HL-60 (cell line): Measurements from ENCODE around the gene DNMT1.

ENCODE experiments used
- DNase-seq, 2 experiments: peaks; one replicate each; pipeline ENCODE4 v3.0.0-alpha.2; 2010 to 2020; ENCODE audit warnings: low read depth in 1 of 2, low spot score in 1 of 2
- H3K27ac ChIP-seq: fragments of 250-450 bp; sonication (Bioruptor Pico); replicated peaks from 2 replicates; pipeline ENCODE4 v1.5.1; 2020; ENCODE audit warnings: mild to moderate bottlenecking, moderate library complexity
- H3K27me3 ChIP-seq: fragments of 250-450 bp; sonication (Bioruptor Pico); 2 replicates; pipeline ENCODE4 v1.5.1; 2021; ENCODE audit warnings: mild to moderate bottlenecking, moderate library complexity; ENCODE audit not compliant: insufficient read depth, poor library complexity, severe bottlenecking
- H3K4me3 ChIP-seq: replicated peaks from 2 replicates; pipeline ENCODE4 v1.5.1; 2011; ENCODE audit warnings: mild to moderate bottlenecking, control low read depth, low read length; ENCODE audit not compliant: insufficient read depth
- CTCF ChIP-seq: IDR thresholded peaks from one replicate; pipeline ENCODE4 v1.5.1; 2011; ENCODE audit warnings: low read length, control low read depth, inconsistent platforms; ENCODE audit not compliant: insufficient read depth
- GABPA ChIP-seq: IDR thresholded peaks from 2 replicates; pipeline ENCODE4 v1.6.1; 2012; ENCODE audit warnings: low read depth
- POLR2AphosphoS5 ChIP-seq: IDR thresholded peaks from 2 replicates; pipeline ENCODE4 v1.6.1; 2012; ENCODE audit warnings: low read depth
- REST ChIP-seq: IDR thresholded peaks from 2 replicates; pipeline ENCODE4 v1.6.1; 2012; ENCODE audit warnings: low read depth; ENCODE audit not compliant: insufficient replicate concordance
- SPI1 ChIP-seq: IDR thresholded peaks from 2 replicates; pipeline ENCODE4 v1.6.1; 2012; ENCODE audit warnings: low read depth, mild to moderate bottlenecking, borderline replicate concordance

DNMT1 gene

GRCh38 chr19:10114651-10115391 lies 79.9 kb downstream of the DNMT1 start:
- peak in 1 of 2 experiments; percentile 41 for DNase-seq
- no peak overlapping the region for H3K27ac ChIP-seq

GRCh38 chr19:10113964-10114650 lies 80.6 kb downstream of the DNMT1 start:
- H3K27ac ChIP-seq: no peak overlapping the region
- DNase-seq: no peak
- TF ChIP-seq POLR2AphosphoS5 (no peak; the same call in 1 of the 2 replicates), CTCF (no peak), SPI1 (no peak), GABPA (no peak), REST (no peak)
- H3K4me3 ChIP-seq: no peak overlapping the region
- no peaks in the 10 kb centered on the region for H3K27me3 ChIP-seq

More at GRCh38 chr19:10114651-10115391, 79.9 kb downstream of the DNMT1 start:
- Histone ChIP-seq H3K4me3 (no peak overlapping the region), H3K27me3 (no peaks in the 10 kb centered on the region)
- TF ChIP-seq GABPA (no peak), POLR2AphosphoS5 (peak; percentile 88)

- H3K4me3 ChIP-seq: no peak overlapping the region
- DNase-seq: no peak
- H3K27me3 ChIP-seq: no peaks in the 10 kb centered on the region
- TF ChIP-seq POLR2AphosphoS5: peak; percentile 35
- no peak for TF ChIP-seq GABPA
- peak overlapping the region; percentile 89 for H3K27ac ChIP-seq
Observed at GRCh38 chr19:10113592-10113963, 81.2 kb downstream of the DNMT1 start.

- peak in 1 of 2 experiments; percentile 81 for DNase-seq
- Histone ChIP-seq H3K27ac (peak overlapping the region; percentile 89), H3K4me3 (no peak overlapping the region), H3K27me3 (no peaks in the 10 kb centered on the region)
- TF ChIP-seq CTCF (peak; percentile 39), REST (no peak), SPI1 (no peak), GABPA (no peak), POLR2AphosphoS5 (peak; percentile 62)
Observed at GRCh38 chr19:10112895-10113591, 81.7 kb downstream of the DNMT1 start.
